A375 (cell line): ENCODE data around the gene SULT1C3. TPM values are rescaled to one million over a fixed set of nuclear protein-coding genes. Genes with fewer than 3 reads are reported as not detected.

Experiments used
- total RNA-seq: library from RNA; depleted of rRNA; stranded (reverse); fragments of >200 nt; shearing (Covaris generic); gene quantifications from 2 replicates; pipeline ENCODE4 v1.2.3, GENCODE V29; 2014; rRNA removed

The SULT1C3 gene
- total RNA-seq = not detected in 2 replicates

DNA sequence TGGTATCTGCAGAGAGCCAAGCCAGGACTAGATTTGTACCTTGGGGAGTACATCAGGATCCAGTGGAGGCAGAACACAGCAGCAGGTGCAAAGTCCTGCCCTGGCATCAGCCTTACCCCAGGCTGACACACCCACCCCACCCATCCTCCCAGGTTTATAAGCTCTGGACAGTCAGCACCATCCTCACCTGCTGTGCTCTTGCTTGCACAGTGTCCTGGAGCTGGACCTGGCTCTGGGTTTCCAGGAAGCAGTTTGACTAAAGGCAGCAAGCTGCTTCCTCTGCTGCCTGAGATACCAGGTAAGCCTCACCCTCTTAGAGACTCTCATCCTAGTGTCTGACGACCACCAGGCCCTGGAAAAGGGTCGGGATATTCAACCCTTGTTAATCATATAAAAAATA, at the start of gene SULT1C3:
Gene SULT1C3 (plus strand): TSS at position 183 of the 400 bp plus-strand sequence. CDS start 7,227 bp downstream, outside the sequence.

DNA sequence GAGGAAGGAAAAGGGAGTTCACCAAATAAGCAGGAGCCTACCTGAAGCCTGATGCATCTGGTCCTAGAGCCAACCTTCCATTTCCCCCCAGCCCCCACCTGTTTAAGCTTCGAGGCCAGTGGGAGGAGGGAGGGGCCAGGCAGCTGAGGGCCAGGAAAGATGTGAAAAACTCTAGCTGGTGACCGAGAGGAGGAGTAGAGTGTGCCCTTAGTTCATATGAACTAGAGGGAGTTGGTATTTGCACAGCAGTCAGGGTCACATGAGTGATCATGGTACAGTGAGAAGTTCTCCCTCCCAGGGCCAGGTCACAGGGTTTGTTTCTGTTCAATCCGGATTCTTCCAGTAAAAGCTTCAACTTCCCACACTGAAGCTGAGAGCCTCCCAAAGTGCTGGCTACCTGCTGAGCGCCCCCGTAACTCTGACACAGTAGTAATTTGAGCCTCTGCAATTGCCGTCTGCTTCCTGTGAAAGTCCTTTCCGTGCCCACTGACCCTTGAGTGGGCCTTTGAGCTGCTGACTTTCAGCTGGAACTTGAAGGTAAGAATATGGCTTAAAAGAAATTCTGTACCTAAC, 48.9 kb downstream of the SULT1C3 start, which contains the start of gene SULT1C2:
Gene SULT1C2 (plus strand): TSS at position 362 of the 573 bp plus-strand sequence. CDS start 4,773 bp downstream, outside the sequence.

Other genes starting within 250 kb of the SULT1C3 start
- gene SULT1C2, start 48.9 kb downstream of the SULT1C3 start, total RNA-seq = 2.5 and 3.5 TPM in 2 replicates
- not detected in 2 replicates for gene SULT1C4, start 138.0 kb downstream of the SULT1C3 start, total RNA-seq
- gene GCC2, start 209.2 kb downstream of the SULT1C3 start, total RNA-seq = 13.7 and 17.9 TPM in 2 replicates